Panc1 (cell line): Measurements from ENCODE around the gene KLHL11.

ENCODE experiments used
- CTCF ChIP-seq: fragments of 450-650 bp; IDR thresholded peaks from 2 replicates; pipeline ENCODE4 v1.5.1; 2017; ENCODE audit warnings: mild to moderate bottlenecking
- POLR2AphosphoS5 ChIP-seq: IDR thresholded peaks from 2 replicates; pipeline ENCODE4 v1.6.1; 2012; ENCODE audit warnings: mild to moderate bottlenecking, low read depth, low read length, moderate library complexity
- TCF7L2 ChIP-seq: IDR thresholded peaks from 2 replicates; pipeline ENCODE4 v1.6.1; 2011; ENCODE audit warnings: mild to moderate bottlenecking, low read depth, low read length, inconsistent platforms

GRCh38 chr17:41824086-41824485 lies 41.1 kb downstream of the KLHL11 start:
- TF ChIP-seq CTCF (no peak), POLR2AphosphoS5 (no peak), TCF7L2 (no peak)
